Measurements from ENCODE around the gene STAB2.

DNA sequence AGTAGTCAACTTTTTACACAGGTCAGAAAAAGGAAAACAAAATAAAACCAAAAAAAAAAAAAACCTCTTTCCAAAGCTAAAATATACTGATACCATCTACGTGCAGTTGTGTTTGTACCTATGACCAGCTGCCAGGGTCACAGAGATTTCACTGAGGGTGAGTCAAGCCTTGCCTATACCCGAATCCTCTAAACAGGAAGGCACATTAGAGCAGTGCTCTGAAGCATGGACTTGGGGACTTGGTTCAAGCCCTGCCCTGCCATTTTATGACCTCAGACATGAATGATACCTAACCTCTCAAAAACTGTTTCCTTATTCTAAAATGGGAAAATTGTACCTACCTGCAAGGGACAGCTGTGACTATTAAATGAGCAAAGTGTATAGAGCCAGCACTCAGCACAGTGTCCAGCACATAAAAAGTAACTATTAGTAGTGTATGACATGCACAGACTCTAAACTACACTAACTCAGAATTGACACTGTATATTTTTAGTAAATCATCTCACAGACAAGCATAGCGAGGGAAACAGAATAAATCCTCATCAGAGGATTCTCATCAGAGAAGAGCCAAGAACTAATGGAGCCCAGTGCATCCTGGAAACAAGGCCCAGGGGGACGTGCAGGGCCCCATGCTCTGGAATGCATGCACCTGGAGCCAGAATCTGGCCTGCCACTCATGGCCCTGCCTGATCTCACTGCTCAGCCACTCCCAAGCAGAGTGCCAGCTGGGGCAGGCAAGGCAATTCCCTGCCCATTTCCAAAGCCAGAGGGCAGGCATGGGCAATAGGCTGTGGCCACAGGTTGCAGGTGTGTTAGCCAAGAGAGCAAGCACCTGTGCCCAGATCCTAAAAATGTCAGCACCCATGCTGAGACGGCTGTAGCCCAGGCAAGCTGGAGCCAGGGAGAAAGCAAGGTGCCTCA, 196.9 kb downstream of the STAB2 start:
- TF ChIP-seq POLR2A (IDR thresholded peaks at IDR 0.05; ENCODE audit: low read depth, low read length) (no peak), CHD1 (IDR thresholded peaks at IDR 0.05; ENCODE audit: low read depth, low read length) (no peak), MXI1 (IDR thresholded peaks at IDR 0.05; ENCODE audit: borderline replicate concordance, low read depth, low read length) (no peak), RAD21 (IDR thresholded peaks at IDR 0.05; ENCODE audit: low read length) (no peak), CEBPB (IDR thresholded peaks at IDR 0.05; ENCODE audit: low read depth, low read length) (no peak), SMC3 (IDR thresholded peaks at IDR 0.05; ENCODE audit: low read depth, low read length) (no peak), FOS (IDR thresholded peaks at IDR 0.05; ENCODE audit: low read depth, low read length) (no peak), MAFK (IDR thresholded peaks at IDR 0.05; ENCODE audit: low read depth, low read length) (no peak), RFX5 (IDR thresholded peaks at IDR 0.05; ENCODE audit: low read depth, low read length) (no peak), MAZ (IDR thresholded peaks at IDR 0.05; ENCODE audit: borderline replicate concordance, low read depth, low read length) (no peak), RCOR1 (IDR thresholded peaks at IDR 0.05; ENCODE audit: insufficient replicate concordance, low read length) (no peak)
- TF ChIP-seq, protein P1, sequence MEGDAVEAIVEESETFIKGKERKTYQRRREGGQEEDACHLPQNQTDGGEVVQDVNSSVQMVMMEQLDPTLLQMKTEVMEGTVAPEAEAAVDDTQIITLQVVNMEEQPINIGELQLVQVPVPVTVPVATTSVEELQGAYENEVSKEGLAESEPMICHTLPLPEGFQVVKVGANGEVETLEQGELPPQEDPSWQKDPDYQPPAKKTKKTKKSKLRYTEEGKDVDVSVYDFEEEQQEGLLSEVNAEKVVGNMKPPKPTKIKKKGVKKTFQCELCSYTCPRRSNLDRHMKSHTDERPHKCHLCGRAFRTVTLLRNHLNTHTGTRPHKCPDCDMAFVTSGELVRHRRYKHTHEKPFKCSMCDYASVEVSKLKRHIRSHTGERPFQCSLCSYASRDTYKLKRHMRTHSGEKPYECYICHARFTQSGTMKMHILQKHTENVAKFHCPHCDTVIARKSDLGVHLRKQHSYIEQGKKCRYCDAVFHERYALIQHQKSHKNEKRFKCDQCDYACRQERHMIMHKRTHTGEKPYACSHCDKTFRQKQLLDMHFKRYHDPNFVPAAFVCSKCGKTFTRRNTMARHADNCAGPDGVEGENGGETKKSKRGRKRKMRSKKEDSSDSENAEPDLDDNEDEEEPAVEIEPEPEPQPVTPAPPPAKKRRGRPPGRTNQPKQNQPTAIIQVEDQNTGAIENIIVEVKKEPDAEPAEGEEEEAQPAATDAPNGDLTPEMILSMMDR (conservative IDR thresholded peaks at IDR 0.05; ENCODE audit: low read depth, low read length): no peak
- TF ChIP-seq, protein P2, sequence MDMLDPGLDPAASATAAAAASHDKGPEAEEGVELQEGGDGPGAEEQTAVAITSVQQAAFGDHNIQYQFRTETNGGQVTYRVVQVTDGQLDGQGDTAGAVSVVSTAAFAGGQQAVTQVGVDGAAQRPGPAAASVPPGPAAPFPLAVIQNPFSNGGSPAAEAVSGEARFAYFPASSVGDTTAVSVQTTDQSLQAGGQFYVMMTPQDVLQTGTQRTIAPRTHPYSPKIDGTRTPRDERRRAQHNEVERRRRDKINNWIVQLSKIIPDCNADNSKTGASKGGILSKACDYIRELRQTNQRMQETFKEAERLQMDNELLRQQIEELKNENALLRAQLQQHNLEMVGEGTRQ (IDR thresholded peaks at IDR 0.05; ENCODE audit: low read depth, low read length): no peak
